Stimulated activated naive CD8-positive, alpha-beta T cell treated with anti-CD3 and anti-CD28 coated beads, Interleukin-15, amount 100 ng/mL, for 72 hours (primary cell): ENCODE results near the gene AK9.
A peak's percentile ranks its signal among the peaks of the same experiment; 100 is the strongest.

Experiments
- ATAC-seq: fragments of 150-1000 bp; cut with Tn5 transposase; 2 replicates; pipeline ENCODE4 v1.10.0; 2021; ENCODE audit warnings: mild to moderate bottlenecking, moderate library complexity
- DNase-seq, 2 donors: peaks; one replicate each; pipeline ENCODE4 v3.0.0; 2021 to 2022
- H3K27ac Mint-ChIP-seq, 2 donors: one replicate each; pipeline ENCODE4 v1.8.0; 2022; ENCODE audit warnings: mild to moderate bottlenecking in 2 of 2, mixed read lengths in 2 of 2, moderate library complexity in 2 of 2
- H3K27me3 Mint-ChIP-seq: one replicate; pipeline ENCODE4 v1.8.0; 2022; ENCODE audit warnings: mixed read lengths
- H3K4me1 Mint-ChIP-seq: one replicate; pipeline ENCODE4 v1.8.0; 2022; ENCODE audit warnings: mild to moderate bottlenecking, mixed read lengths
- H3K4me3 Mint-ChIP-seq, 2 donors: one replicate each; pipeline ENCODE4 v1.8.0; 2022; ENCODE audit warnings: mild to moderate bottlenecking in 2 of 2, mixed read lengths in 2 of 2, moderate library complexity in 1 of 2
- H3K9me3 Mint-ChIP-seq, 2 donors: one replicate each; pipeline ENCODE4 v1.8.0; 2022; ENCODE audit warnings: mixed read lengths in 2 of 2

The AK9 gene

DNA sequence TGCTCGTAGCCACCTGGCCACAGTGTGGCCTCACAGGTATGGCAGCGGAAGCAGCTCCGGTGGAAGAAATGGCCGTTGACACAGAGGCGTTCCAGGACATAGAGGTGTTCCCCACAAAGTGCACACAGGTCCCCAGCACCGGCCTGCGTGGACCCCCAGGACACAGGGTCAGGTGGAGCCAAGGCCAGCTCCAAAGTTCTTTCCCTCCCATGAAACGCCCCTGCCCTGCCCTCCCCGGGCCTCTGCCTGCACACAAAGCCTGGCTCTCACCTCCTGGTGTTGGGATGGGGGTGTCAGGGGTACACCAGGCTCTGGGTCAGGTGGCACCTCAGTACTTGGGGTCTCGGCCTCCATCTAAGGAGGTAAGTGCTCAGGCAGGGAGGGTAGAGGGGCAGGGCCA lies 243.9 kb downstream of the AK9 start:
- H3K4me1 Mint-ChIP-seq = peaks cover 69% of the 10 kb centered on the region
- no peak for DNase-seq
- H3K27ac Mint-ChIP-seq = no peak overlapping the region
- H3K9me3 Mint-ChIP-seq = no peaks in the 10 kb centered on the region
- H3K4me3 Mint-ChIP-seq = no peak overlapping the region
- H3K27me3 Mint-ChIP-seq = no peaks in the 10 kb centered on the region
- ATAC-seq = no peak

DNA sequence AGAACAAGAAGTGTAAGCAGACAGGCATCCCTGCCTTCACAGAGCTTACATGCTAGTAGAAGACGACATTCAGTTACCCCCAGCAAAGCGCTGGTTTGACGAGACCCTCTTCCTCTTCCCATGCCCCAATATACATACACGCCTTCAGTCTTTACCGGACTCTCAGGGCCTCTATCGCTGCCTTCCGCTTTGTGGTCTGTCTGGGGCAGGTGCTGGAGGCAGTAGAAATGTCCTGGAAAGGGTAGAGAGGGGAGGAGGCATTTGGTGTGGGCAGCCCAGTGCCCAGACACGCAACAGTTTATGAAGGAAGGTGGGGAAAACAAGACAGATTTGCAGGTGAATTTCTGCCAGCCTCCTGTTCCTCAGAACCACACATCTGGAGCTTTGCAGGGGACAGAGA lies 244.5 kb downstream of the AK9 start:
- Mint-ChIP-seq H3K4me3 (no peak overlapping the region), H3K27ac (no peak overlapping the region), H3K9me3 (no peaks in the 10 kb centered on the region), H3K4me1 (peaks cover 70% of the 10 kb centered on the region), H3K27me3 (no peaks in the 10 kb centered on the region)
- no peak for ATAC-seq
- no peak for DNase-seq

- Mint-ChIP-seq H3K4me1 (peaks cover 75% of the 10 kb centered on the region), H3K9me3 (no peaks in the 10 kb centered on the region), H3K4me3 (no peak overlapping the region), H3K27ac (no peak overlapping the region), H3K27me3 (no peaks in the 10 kb centered on the region)
- DNase-seq = no peak
- no peak for ATAC-seq
These were observed 244.9 kb downstream of the AK9 start for GRCh38 chr6:109446072-109446471.

GRCh38 chr6:109445382-109445781 lies 245.6 kb downstream of the AK9 start:
- Mint-ChIP-seq H3K9me3 (no peaks in the 10 kb centered on the region), H3K27me3 (no peaks in the 10 kb centered on the region), H3K4me1 (peaks cover 69% of the 10 kb centered on the region), H3K27ac (peak overlapping the region in 1 of 2 donors; percentile 89), H3K4me3 (no peak overlapping the region)
- no peak for DNase-seq
- ATAC-seq = no peak

- ATAC-seq (no peak), DNase-seq (no peak)
- H3K27ac Mint-ChIP-seq = peak overlapping the region in 1 of 2 donors; percentile 69
- no peaks in the 10 kb centered on the region for H3K9me3 Mint-ChIP-seq
- no peak overlapping the region for H3K4me3 Mint-ChIP-seq
- H3K4me1 Mint-ChIP-seq = peaks cover 50% of the 10 kb centered on the region
- no peaks in the 10 kb centered on the region for H3K27me3 Mint-ChIP-seq
These were observed 247.5 kb downstream of the AK9 start for GRCh38 chr6:109443425-109443950.
